Measurements from ENCODE around the gene CREM.
"Not testable (repeated sequence)": the region's sequence is repeated elsewhere in the genome, so short reads cannot be mapped to it uniquely, and the experiment has no call there.

Gene CREM

GRCh38 chr10:35126530-35127288, at the start of gene CREM:
Gene CREM, plus strand, starts transcription at chr10:35126846. Its CDS starts 10,990 bp downstream, at chr10:35137836.
- DNase-seq, result peak; percentile 97

- DNase-seq, result no peak
Observed at GRCh38 chr10:35079265-35079664, 47.4 kb upstream of the CREM start.

- no peak for DNase-seq
Observed at GRCh38 chr10:35079763-35080162, 46.9 kb upstream of the CREM start.

- not testable (repeated sequence) for DNase-seq
Observed at GRCh38 chr10:35080261-35080660, 46.4 kb upstream of the CREM start.

GRCh38 chr10:35083242-35083641, 43.4 kb upstream of the CREM start:
- no peak for DNase-seq

- DNase-seq, result peak; percentile 0
Observed at GRCh38 chr10:35089611-35090161, 37.0 kb upstream of the CREM start.

- DNase-seq, result peak; percentile 91
Observed at GRCh38 chr10:35090162-35090954, 36.3 kb upstream of the CREM start, which contains the start of gene CUL2. Gene CUL2, minus strand, starts transcription at chr10:35090341. Its CDS starts 19,024 bp downstream, at chr10:35071317.

GRCh38 chr10:35091994-35092790, 34.5 kb upstream of the CREM start:
- no peak for DNase-seq

- DNase-seq, result no peak
Observed at GRCh38 chr10:35092851-35093250, 33.8 kb upstream of the CREM start.

- DNase-seq, result no peak
Observed at GRCh38 chr10:35096312-35096711, 30.3 kb upstream of the CREM start.

- DNase-seq, result no peak
Observed at GRCh38 chr10:35097510-35097909, 29.1 kb upstream of the CREM start.

- no peak for DNase-seq
Observed at GRCh38 chr10:35103882-35104281, 22.8 kb upstream of the CREM start.

GRCh38 chr10:35112571-35112970, 14.1 kb upstream of the CREM start:
- DNase-seq, result no peak

GRCh38 chr10:35119378-35119777, 7.3 kb upstream of the CREM start:
- DNase-seq, result no peak

GRCh38 chr10:35124540-35124939, 2.1 kb upstream of the CREM start:
- no peak for DNase-seq

GRCh38 chr10:35126062-35126529, 550 bp upstream of the CREM start:
- no peak for DNase-seq

GRCh38 chr10:35127289-35127891, 744 bp downstream of the CREM start:
- peak; percentile 48 for DNase-seq

- DNase-seq, result no peak
Observed at GRCh38 chr10:35129185-35129674, 2.6 kb downstream of the CREM start.

GRCh38 chr10:35130663-35131062, 4.0 kb downstream of the CREM start:
- no peak for DNase-seq

- no peak for DNase-seq
Observed at GRCh38 chr10:35132727-35133126, 6.1 kb downstream of the CREM start.

GRCh38 chr10:35133586-35133985, 6.9 kb downstream of the CREM start:
- no peak for DNase-seq

GRCh38 chr10:35135861-35136260, 9.2 kb downstream of the CREM start:
- DNase-seq, result peak; percentile 15
